ES-I3 (cell line): ENCODE measurements around the gene NODAL.
"Not testable (repeated sequence)": the region's sequence is repeated elsewhere in the genome, so short reads cannot be mapped to it uniquely, and the experiment has no call there.

Experiments used
- H3K36me3 ChIP-seq: 2 replicates; pipeline ENCODE4 v1.6.1; 2013; ENCODE audit warnings: mild to moderate bottlenecking, low read length, control low read depth, moderate library complexity; ENCODE audit not compliant: insufficient read depth
- H3K4me1 ChIP-seq: 2 replicates; pipeline ENCODE4 v1.6.1; 2013; ENCODE audit warnings: mild to moderate bottlenecking, control low read depth, low read length; ENCODE audit not compliant: insufficient read depth
- H3K9ac ChIP-seq: 2 replicates; pipeline ENCODE4 v1.6.1; 2013; ENCODE audit warnings: low read depth, mild to moderate bottlenecking, low read length, moderate library complexity
- H3K9me3 ChIP-seq: 2 replicates; pipeline ENCODE4 v1.6.1; 2013; ENCODE audit warnings: mild to moderate bottlenecking, low read length, moderate library complexity; ENCODE audit not compliant: control insufficient read depth, insufficient read depth

NODAL gene

GRCh38 chr10:70441161-70441894, at the start of gene NODAL:
Gene NODAL, minus strand, starts transcription at chr10:70441681. Its CDS starts 14 bp downstream, at chr10:70441667.
- Histone ChIP-seq H3K4me1 (peaks cover 26% of the 10 kb centered on the region), H3K9me3 (no peaks in the 10 kb centered on the region; the same call in 1 of the 2 replicates), H3K36me3 (no peaks in the 10 kb centered on the region; the same call in 1 of the 2 replicates), H3K9ac (peak within 1 kb of the TSS; percentile 75)

DNA sequence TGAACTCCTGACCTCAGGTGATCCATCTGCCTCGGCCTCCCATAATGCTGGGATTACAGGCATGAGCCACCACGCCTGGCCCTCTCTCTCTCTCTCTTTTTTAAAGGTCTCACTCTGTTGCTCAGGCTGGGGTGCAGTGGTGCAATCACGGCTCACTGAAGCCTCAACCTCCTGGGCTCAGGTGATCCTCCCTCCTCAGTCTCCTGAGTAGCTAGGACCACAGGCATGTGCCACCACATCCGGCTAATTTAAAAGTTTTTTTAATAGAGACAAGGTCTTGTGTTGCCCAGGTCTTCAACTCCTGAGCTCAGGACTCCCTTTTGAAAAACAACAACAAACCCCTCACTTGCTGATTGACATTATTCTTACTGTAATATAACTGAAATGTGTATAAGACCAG, 48.7 kb upstream of the NODAL start:
- no peaks in the 10 kb centered on the region for H3K36me3 ChIP-seq
- no peaks in the 10 kb centered on the region for H3K9me3 ChIP-seq
- peaks cover 29% of the 10 kb centered on the region for H3K4me1 ChIP-seq
- H3K9ac ChIP-seq, result no peak overlapping the region

GRCh38 chr10:70487824-70488223, 46.3 kb upstream of the NODAL start:
- H3K9me3 ChIP-seq, result no peaks in the 10 kb centered on the region
- H3K36me3 ChIP-seq, result no peaks in the 10 kb centered on the region
- H3K4me1 ChIP-seq, result peaks cover 8% of the 10 kb centered on the region
- no peak overlapping the region for H3K9ac ChIP-seq

- H3K9ac ChIP-seq, H3K9me3 ChIP-seq, H3K36me3 ChIP-seq: not testable (repeated sequence)
- H3K4me1 ChIP-seq, result peaks cover 15% of the 10 kb centered on the region
Measured at GRCh38 chr10:70483872-70484271, 42.4 kb upstream of the NODAL start.

GRCh38 chr10:70482982-70483760, 41.7 kb upstream of the NODAL start:
- Histone ChIP-seq H3K4me1 (peaks cover 14% of the 10 kb centered on the region), H3K9me3 (no peaks in the 10 kb centered on the region), H3K36me3 (no peaks in the 10 kb centered on the region), H3K9ac (no peak overlapping the region)

DNA sequence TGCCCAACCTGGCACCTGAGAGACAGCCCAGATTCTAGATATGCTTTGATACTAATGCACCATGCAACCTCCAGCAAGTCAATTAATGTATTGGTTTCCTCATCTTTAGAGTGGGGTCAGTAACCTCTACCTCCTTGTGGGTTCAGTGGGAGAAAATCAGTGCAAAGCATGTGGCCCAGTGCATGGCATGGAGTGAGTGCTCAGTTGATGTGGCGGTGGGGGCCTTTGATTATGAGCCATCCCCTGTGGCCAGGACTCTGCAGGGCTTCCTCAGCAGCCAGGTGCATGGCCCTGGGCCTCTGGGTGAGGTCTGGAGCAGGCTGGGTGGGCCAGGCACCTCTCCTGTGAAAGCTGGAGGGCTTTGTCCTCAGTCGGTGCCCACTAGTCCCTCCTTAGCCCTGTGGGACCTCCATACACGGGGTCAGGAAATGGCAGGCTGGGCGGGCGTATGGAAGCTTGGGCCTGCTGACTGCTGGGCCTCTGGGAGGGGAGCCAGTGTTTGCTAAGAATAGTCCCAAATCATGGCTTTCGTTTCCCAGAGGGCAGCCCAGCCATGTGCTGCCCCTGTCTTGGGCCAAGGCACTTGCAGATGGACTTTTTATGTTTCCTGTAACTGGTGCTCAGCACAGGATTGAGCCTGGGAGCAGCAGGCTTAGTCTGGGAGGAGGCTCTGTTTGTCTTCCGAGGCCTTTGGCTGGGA, 40.5 kb upstream of the NODAL start:
- no peak overlapping the region for H3K9ac ChIP-seq
- no peaks in the 10 kb centered on the region for H3K36me3 ChIP-seq
- no peaks in the 10 kb centered on the region for H3K9me3 ChIP-seq
- H3K4me1 ChIP-seq, result peaks cover 20% of the 10 kb centered on the region

GRCh38 chr10:70481105-70481504, 39.6 kb upstream of the NODAL start:
- H3K4me1 ChIP-seq, result peaks cover 20% of the 10 kb centered on the region
- no peak overlapping the region for H3K9ac ChIP-seq
- H3K36me3 ChIP-seq, result no peaks in the 10 kb centered on the region
- no peaks in the 10 kb centered on the region for H3K9me3 ChIP-seq

DNA sequence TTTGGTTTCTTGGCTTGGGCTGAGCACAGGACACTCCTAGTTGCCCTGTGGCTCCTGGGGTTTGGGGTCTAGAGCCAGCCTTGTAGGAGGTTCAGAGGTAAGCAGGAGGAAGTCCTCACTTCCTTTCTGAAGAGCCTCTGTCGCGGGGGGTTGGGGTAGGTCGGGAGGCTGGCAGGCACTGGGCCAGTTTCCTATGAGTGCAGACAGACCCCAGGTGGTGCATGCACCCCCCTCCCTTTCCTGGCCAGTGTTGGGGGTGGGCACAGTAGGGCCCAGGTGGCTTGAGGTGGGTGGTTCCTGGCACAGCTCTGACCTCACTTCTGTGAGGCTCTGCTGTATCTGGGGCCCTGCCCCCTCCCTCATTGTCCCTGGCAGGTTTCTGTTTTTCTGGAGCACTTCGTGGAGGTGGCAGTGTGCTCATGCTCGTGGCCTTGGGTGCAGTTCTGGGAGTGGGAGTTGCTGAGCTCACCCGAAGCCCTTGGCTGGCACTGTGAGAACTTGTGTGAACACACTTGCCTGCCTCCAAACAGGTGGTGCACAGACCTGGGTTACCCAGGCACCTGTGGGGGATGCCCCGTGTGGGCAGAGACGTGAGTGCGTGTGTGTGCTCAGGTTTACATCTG, 38.9 kb upstream of the NODAL start:
- Histone ChIP-seq H3K9ac (no peak overlapping the region), H3K9me3 (no peaks in the 10 kb centered on the region), H3K4me1 (peaks cover 20% of the 10 kb centered on the region), H3K36me3 (no peaks in the 10 kb centered on the region)

DNA sequence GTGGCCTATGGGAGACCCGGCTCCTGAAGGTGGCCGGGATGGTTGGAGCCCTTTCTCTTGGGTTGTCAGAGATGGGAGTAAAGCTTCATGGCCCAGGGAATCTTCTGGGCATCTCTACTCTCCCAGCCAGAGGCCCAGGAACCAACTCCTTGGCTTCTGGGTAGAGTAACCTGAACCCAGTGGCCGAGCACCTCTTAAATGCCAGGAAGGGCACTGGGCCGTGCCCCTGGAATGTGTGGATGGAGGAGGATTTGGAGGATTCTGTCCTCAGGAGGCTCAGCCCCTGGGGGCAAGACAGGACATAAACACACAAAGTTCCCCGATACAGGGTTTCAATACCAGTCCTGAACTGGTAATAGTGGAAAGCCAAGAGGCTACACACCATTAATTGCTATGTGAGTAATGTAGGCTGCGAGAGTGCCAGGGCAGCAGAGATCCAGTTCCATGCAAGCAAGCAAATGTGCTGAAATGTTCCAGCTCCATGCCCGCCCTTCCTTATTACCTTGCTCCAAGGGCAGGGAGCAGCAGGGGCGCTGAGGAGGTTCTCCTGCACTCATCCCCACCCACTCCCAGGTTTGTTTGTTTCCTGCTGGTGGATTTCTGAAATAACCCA, 38.3 kb upstream of the NODAL start:
- H3K9me3 ChIP-seq, result no peaks in the 10 kb centered on the region
- H3K36me3 ChIP-seq, result no peaks in the 10 kb centered on the region
- peak overlapping the region; percentile 82; the same call in 1 of the 2 replicates for H3K9ac ChIP-seq
- H3K4me1 ChIP-seq, result peaks cover 20% of the 10 kb centered on the region

DNA sequence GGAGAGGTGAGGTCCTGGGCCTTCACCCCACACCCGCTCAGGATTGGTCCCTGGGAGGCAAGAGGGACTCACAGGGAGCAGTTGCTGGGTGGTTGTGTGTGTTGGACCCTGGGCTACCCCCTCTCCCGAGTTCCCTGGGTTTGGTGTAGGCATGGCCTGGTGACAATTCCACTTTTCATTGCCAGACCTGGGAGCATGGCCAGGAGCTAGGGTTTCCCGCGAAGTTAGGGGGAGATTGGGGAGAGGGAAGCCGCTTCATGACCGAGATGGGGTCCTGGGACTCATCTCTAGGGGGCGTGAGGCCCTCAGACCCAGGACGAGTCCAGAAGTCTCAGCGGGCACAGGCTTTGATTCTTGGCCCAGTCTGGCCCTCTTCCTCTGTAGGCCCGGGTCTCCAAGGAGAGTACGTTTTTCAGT, 37.7 kb upstream of the NODAL start:
- Histone ChIP-seq H3K9me3 (no peaks in the 10 kb centered on the region), H3K4me1 (peaks cover 20% of the 10 kb centered on the region), H3K36me3 (no peaks in the 10 kb centered on the region), H3K9ac (peak overlapping the region; percentile 82)

- no peaks in the 10 kb centered on the region for H3K36me3 ChIP-seq
- H3K4me1 ChIP-seq, result peaks cover 20% of the 10 kb centered on the region
- no peaks in the 10 kb centered on the region for H3K9me3 ChIP-seq
- peak within 1 kb of the TSS; percentile 82 for H3K9ac ChIP-seq
Measured at GRCh38 chr10:70478191-70479164, 37.0 kb upstream of the NODAL start, which contains the start of gene PALD1. Gene PALD1, plus strand, starts transcription at chr10:70478767. Its CDS starts 47,185 bp downstream, at chr10:70525952.

DNA sequence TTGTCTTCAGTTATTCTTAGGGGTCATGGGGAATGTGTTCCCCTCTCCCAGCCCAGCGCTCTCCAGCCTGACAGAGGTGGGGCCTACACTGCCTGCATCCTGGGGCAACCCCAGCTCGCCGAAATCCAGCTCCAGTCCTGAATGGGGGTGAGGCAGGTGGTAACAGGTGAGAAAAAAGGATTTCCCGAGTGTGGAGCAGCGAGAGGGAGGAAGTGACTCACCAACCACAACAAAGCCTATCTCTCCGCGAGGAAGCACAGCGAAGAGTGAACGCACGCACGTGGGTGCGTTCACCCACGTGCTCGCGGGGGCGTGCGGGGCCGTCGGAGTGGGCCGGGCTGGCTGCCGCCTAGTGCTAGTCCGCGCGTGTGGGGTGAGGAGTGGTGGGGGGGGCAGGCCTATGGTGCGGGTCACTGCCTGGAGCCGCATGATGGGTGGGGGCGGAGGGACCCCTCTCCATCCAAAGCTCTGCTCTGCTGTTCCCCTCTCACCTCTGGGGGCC, 36.2 kb upstream of the NODAL start:
- no peaks in the 10 kb centered on the region for H3K36me3 ChIP-seq
- no peaks in the 10 kb centered on the region for H3K9me3 ChIP-seq
- peak overlapping the region; percentile 82 for H3K9ac ChIP-seq
- H3K4me1 ChIP-seq, result peaks cover 20% of the 10 kb centered on the region
